T-helper 1 cell treated with Interleukin-12 subunit alpha and Interleukin-12 subunit beta and Interleukin-4 antibody, amounts not matched to agents 30 μg/mL and 1 μg/mL, for 36 hours (primary cell): ENCODE data around the gene KCNN1.
"Not testable (repeated sequence)": the region's sequence is repeated elsewhere in the genome, so short reads cannot be mapped to it uniquely, and the experiment has no call there.

ENCODE experiments used
- H3K27ac Mint-ChIP-seq: one replicate; pipeline ENCODE4 v1.8.0; 2021; ENCODE audit warnings: mild to moderate bottlenecking, mixed read lengths
- H3K27me3 Mint-ChIP-seq: one replicate; pipeline ENCODE4 v1.8.0; 2021; ENCODE audit warnings: low read depth, mixed read lengths
- H3K36me3 Mint-ChIP-seq: one replicate; pipeline ENCODE4 v1.8.0; 2021; ENCODE audit warnings: low read depth, mixed read lengths
- H3K4me1 Mint-ChIP-seq: one replicate; pipeline ENCODE4 v1.8.0; 2021; ENCODE audit warnings: low read depth, mixed read lengths
- H3K4me3 Mint-ChIP-seq: one replicate; pipeline ENCODE4 v1.8.0; 2021; ENCODE audit warnings: mild to moderate bottlenecking, moderate library complexity, mixed read lengths
- H3K9me3 Mint-ChIP-seq: one replicate; pipeline ENCODE4 v1.8.0; 2021; ENCODE audit warnings: mixed read lengths

The KCNN1 gene

GRCh38 chr19:17973759-17974158, 6.9 kb downstream of the KCNN1 start:
- Mint-ChIP-seq H3K4me1 (no peaks in the 10 kb centered on the region), H3K9me3 (no peaks in the 10 kb centered on the region), H3K4me3 (no peak overlapping the region), H3K27ac (no peak overlapping the region), H3K27me3 (peaks cover 5% of the 10 kb centered on the region), H3K36me3 (no peaks in the 10 kb centered on the region)

- Mint-ChIP-seq H3K4me3 (no peak overlapping the region), H3K9me3 (no peaks in the 10 kb centered on the region), H3K27me3 (peaks cover 7% of the 10 kb centered on the region), H3K27ac (no peak overlapping the region), H3K4me1 (peaks cover 2% of the 10 kb centered on the region), H3K36me3 (no peaks in the 10 kb centered on the region)
Measured at GRCh38 chr19:17974551-17974950, 7.6 kb downstream of the KCNN1 start.

DNA sequence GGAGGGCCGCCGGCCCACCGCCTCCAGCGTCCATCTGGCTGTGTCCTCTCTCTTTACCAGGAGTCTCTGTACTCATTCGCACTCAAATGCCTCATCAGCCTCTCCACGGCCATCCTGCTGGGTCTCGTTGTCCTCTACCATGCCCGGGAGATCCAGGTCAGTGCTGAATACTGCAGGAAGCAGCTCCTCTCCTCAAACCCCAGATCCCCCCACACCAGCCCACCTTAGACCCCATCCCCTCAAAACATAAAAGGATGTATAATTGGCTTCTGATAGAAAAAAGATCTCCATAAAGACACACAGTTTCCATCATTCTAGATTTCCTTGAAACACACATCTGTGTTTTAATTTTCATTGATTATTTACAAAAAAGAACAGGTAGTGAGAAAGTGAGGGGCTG, 8.1 kb downstream of the KCNN1 start:
- no peak overlapping the region for H3K27ac Mint-ChIP-seq
- H3K9me3 Mint-ChIP-seq = no peaks in the 10 kb centered on the region
- H3K27me3 Mint-ChIP-seq = peaks cover 10% of the 10 kb centered on the region
- no peak overlapping the region for H3K4me3 Mint-ChIP-seq
- H3K4me1 Mint-ChIP-seq = peaks cover 2% of the 10 kb centered on the region
- no peaks in the 10 kb centered on the region for H3K36me3 Mint-ChIP-seq

DNA sequence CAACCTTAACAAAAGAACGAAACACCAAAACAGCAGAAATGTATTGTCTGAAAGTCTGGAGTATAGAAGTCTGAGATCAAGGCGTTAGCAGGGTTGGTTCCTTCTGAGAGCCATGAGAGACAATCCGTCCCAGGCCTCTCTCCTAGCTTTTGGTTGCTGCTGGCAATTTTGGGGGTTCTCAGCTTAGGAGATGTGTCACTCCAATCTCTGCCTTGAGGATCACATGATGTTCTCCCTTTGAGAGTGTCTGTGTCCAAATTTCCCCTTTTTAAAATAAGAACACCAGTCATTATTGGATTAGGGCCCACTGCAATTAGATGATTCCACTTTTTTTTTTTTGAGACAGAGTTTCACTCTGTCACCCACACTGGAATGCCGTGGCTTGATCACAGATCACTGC, 10.1 kb downstream of the KCNN1 start:
- Mint-ChIP-seq H3K27ac (no peak overlapping the region), H3K4me1 (peaks cover 2% of the 10 kb centered on the region), H3K27me3 (peaks cover 16% of the 10 kb centered on the region), H3K36me3 (no peaks in the 10 kb centered on the region), H3K4me3 (no peak overlapping the region), H3K9me3 (no peaks in the 10 kb centered on the region)

- H3K4me3 Mint-ChIP-seq = no peak overlapping the region
- H3K36me3 Mint-ChIP-seq = no peaks in the 10 kb centered on the region
- H3K4me1 Mint-ChIP-seq = peaks cover 2% of the 10 kb centered on the region
- H3K27ac Mint-ChIP-seq = no peak overlapping the region
- peaks cover 16% of the 10 kb centered on the region for H3K27me3 Mint-ChIP-seq
- H3K9me3 Mint-ChIP-seq = no peaks in the 10 kb centered on the region
Measured at GRCh38 chr19:17977488-17977887, 10.6 kb downstream of the KCNN1 start.

DNA sequence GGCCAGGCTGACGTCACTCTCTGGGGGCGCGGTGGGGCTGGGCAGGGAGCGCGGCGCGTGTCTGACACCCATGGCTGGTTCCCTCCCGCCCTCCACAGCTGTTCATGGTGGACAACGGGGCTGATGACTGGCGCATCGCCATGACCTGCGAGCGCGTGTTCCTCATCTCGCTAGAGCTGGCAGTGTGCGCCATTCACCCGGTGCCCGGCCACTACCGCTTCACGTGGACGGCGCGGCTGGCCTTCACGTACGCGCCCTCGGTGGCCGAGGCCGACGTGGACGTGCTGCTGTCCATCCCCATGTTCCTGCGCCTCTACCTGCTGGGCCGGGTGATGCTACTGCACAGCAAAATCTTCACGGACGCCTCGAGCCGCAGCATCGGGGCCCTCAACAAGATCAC, 14.7 kb downstream of the KCNN1 start:
- no peak overlapping the region for H3K4me3 Mint-ChIP-seq
- H3K4me1 Mint-ChIP-seq = peaks cover 2% of the 10 kb centered on the region
- no peaks in the 10 kb centered on the region for H3K36me3 Mint-ChIP-seq
- H3K27ac Mint-ChIP-seq = no peak overlapping the region
- H3K9me3 Mint-ChIP-seq = no peaks in the 10 kb centered on the region
- H3K27me3 Mint-ChIP-seq = peaks cover 16% of the 10 kb centered on the region

DNA sequence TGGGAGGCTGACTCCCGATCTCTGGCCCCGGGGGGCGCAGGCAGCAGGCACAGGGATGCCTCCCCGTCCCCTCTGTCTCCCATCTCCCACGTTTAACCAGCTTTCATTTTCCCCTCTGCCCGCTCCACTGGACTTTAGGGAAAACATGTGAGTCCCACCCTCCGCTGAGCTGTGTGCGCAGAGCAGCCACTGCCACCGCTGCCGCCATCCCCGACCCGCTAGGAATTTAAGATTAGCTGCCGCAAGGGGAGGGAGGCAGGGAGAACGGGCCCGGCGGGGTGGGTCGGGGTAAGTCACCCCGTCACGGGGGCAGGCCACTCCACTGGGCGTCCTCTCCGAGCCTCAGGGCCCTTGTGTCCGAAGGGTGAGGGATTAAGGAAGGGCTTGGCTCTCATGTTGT, 15.5 kb downstream of the KCNN1 start:
- H3K27me3 Mint-ChIP-seq = peaks cover 14% of the 10 kb centered on the region
- peaks cover 2% of the 10 kb centered on the region for H3K4me1 Mint-ChIP-seq
- H3K4me3 Mint-ChIP-seq = no peak overlapping the region
- no peaks in the 10 kb centered on the region for H3K9me3 Mint-ChIP-seq
- no peak overlapping the region for H3K27ac Mint-ChIP-seq
- H3K36me3 Mint-ChIP-seq = no peaks in the 10 kb centered on the region

- H3K4me3 Mint-ChIP-seq = no peak overlapping the region
- no peak overlapping the region for H3K27ac Mint-ChIP-seq
- no peaks in the 10 kb centered on the region for H3K9me3 Mint-ChIP-seq
- no peaks in the 10 kb centered on the region for H3K36me3 Mint-ChIP-seq
- no peaks in the 10 kb centered on the region for H3K4me1 Mint-ChIP-seq
- peaks cover 5% of the 10 kb centered on the region for H3K27me3 Mint-ChIP-seq
Measured at GRCh38 chr19:17985037-17985818, 18.3 kb downstream of the KCNN1 start.

GRCh38 chr19:17986569-17986968, 19.7 kb downstream of the KCNN1 start:
- not testable (repeated sequence) for H3K36me3 Mint-ChIP-seq, H3K27ac Mint-ChIP-seq, H3K4me3 Mint-ChIP-seq, H3K4me1 Mint-ChIP-seq, H3K27me3 Mint-ChIP-seq, H3K9me3 Mint-ChIP-seq

GRCh38 chr19:17988161-17988560, 21.3 kb downstream of the KCNN1 start:
- Mint-ChIP-seq H3K27me3 (no peaks in the 10 kb centered on the region), H3K9me3 (no peaks in the 10 kb centered on the region), H3K4me1 (no peaks in the 10 kb centered on the region), H3K4me3 (no peak overlapping the region), H3K27ac (no peak overlapping the region), H3K36me3 (no peaks in the 10 kb centered on the region)

GRCh38 chr19:17989425-17990094, 22.7 kb downstream of the KCNN1 start:
- Mint-ChIP-seq H3K36me3 (no peaks in the 10 kb centered on the region), H3K27me3 (no peaks in the 10 kb centered on the region), H3K9me3 (no peaks in the 10 kb centered on the region), H3K4me1 (no peaks in the 10 kb centered on the region), H3K27ac (no peak overlapping the region), H3K4me3 (no peak overlapping the region)

GRCh38 chr19:17993076-17993813, 26.3 kb downstream of the KCNN1 start:
- no peaks in the 10 kb centered on the region for H3K36me3 Mint-ChIP-seq
- H3K4me1 Mint-ChIP-seq = peaks cover 5% of the 10 kb centered on the region
- H3K27ac Mint-ChIP-seq = no peak overlapping the region
- H3K9me3 Mint-ChIP-seq = no peaks in the 10 kb centered on the region
- H3K27me3 Mint-ChIP-seq = no peaks in the 10 kb centered on the region
- no peak overlapping the region for H3K4me3 Mint-ChIP-seq

DNA sequence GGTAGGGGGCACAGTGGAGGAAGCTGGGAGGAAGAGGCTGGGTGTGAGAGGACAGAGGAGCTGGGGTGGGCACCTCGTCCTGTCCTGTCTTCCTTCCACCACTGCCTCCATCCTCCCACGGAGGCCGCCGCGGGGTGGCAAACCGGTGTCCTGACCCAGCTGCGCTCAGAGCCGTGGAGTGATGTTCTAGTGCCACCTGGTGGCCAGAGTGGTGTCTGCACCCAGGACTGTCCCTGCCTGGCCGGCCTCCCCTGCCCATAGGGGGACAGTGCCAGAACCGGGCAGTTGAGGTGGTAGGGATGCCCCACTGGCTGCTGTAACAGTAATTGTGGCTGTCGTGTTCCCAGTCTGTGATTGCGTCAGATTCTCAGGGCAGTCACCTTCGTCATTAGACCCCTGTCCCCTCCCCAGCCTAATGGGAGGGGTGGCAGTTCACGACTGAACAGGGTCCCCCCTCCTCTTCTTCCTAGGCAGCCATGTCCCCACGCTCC, 30.0 kb downstream of the KCNN1 start:
- H3K27ac Mint-ChIP-seq = no peak overlapping the region
- H3K9me3 Mint-ChIP-seq = no peaks in the 10 kb centered on the region
- peaks cover 2% of the 10 kb centered on the region for H3K36me3 Mint-ChIP-seq
- H3K27me3 Mint-ChIP-seq = no peaks in the 10 kb centered on the region
- H3K4me3 Mint-ChIP-seq = no peak overlapping the region
- H3K4me1 Mint-ChIP-seq = peaks cover 17% of the 10 kb centered on the region

DNA sequence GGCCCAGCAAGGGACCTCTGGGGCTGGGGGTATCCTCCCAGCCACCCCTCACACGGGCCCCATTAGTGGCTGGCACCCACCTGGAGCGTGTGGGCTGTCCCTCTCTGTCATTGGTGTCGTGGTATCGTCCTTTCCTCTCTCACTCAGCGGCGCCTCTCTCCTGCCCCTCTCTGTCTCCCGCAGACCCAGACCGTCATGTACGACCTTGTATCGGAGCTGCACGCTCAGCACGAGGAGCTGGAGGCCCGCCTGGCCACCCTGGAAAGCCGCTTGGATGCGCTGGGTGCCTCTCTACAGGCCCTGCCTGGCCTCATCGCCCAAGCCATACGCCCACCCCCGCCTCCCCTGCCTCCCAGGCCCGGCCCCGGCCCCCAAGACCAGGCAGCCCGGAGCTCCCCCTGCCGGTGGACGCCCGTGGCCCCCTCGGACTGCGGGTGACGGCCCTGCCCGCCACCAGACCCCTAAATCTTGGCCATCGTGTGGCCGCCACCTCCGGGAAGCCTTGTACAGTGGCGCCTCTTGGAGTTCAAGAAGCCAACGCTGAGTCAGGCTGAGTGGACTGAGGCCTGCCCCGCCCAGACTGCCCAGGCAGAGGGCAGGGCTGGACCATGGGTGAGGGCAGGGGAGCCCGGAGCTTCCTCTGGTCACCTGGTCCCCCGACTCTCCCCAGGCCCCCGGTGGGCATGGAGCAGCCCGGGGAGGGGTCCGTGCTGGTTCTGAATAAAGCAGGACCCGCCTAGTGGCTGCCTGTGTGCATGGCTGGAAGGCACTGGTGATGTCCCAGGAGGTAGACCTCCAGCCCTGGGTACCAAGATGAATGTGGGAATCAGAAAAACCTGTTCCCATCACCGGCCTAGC, 31.3 kb downstream of the KCNN1 start:
- Mint-ChIP-seq H3K4me1 (peaks cover 17% of the 10 kb centered on the region), H3K4me3 (no peak overlapping the region), H3K36me3 (peaks cover 2% of the 10 kb centered on the region), H3K27ac (no peak overlapping the region), H3K9me3 (no peaks in the 10 kb centered on the region), H3K27me3 (no peaks in the 10 kb centered on the region)
